ENCODE measurements around the gene TAS1R1. TPM values are rescaled to one million over a fixed set of nuclear protein-coding genes. Genes with fewer than 3 reads are reported as not detected.

TAS1R1 gene
- total RNA-seq, 1 experiment from 2014 or later: not detected

GRCh38 chr1:6547301-6547700, 7.8 kb upstream of the TAS1R1 start:
- no peaks in the 10 kb centered on the region for H3K27me3 ChIP-seq (ENCODE audit: control insufficient read depth, insufficient read depth, low read length)
- POLR2A ChIA-PET: no interaction called here
- TF ChIP-seq SIN3A (IDR thresholded peaks at IDR 0.05; ENCODE audit: borderline replicate concordance, insufficient read depth, low read depth, low read length) (no peak), CTCF (IDR thresholded peaks at IDR 0.05) (no peak), TCF7L2 (IDR thresholded peaks at IDR 0.05; ENCODE audit: low read depth, low read length) (no peak), POLR2AphosphoS5 (IDR thresholded peaks at IDR 0.05; ENCODE audit: low read depth, low read length) (no peak), REST (IDR thresholded peaks at IDR 0.05; ENCODE audit: insufficient read depth in 1 of 2, low read depth in 2 of 2, low read length in 1 of 2) (no peak)
- ATAC-seq (no peak), DNase-seq (ENCODE audit: low read depth, low spot score) (no peak)
- CTCF ChIA-PET: no interaction called here
- no peaks in the 10 kb centered on the region for H3K4me1 ChIP-seq (ENCODE audit: control insufficient read depth, insufficient read depth, low read length)
- H3K27ac ChIP-seq (ENCODE audit: low read length): no peak overlapping the region
- H3K4me3 ChIP-seq (ENCODE audit: low read depth in 2 of 2, low read length in 2 of 2): no peak overlapping the region
- no TSS peak for BruUV-seq (replicated peaks)
- H3K9me3 ChIP-seq (ENCODE audit: control insufficient read depth, insufficient read depth, low read depth, low read length): no peaks in the 10 kb centered on the region
- H3K36me3 ChIP-seq (ENCODE audit: control insufficient read depth, insufficient read depth, low read length): peaks cover 16% of the 10 kb centered on the region
- in situ Hi-C loops (cut with HindIII; ENCODE audit: low pct_unique_long_range_greater_than_20kb, low sequenced_read_pairs) (no loop called here), intact Hi-C loops (cut with micrococcal nuclease; ENCODE audit: unreplicated experiment) (no loop called here)

GRCh38 chr1:6554031-6554906, 838 bp upstream of the TAS1R1 start, which contains the start of gene NOL9:
Gene NOL9 (minus strand): TSS chr1:6554513. CDS start chr1:6554502, 11 bp downstream.
- in situ Hi-C loops (cut with HindIII; ENCODE audit: low pct_unique_long_range_greater_than_20kb, low sequenced_read_pairs): no loop called here
- POLR2A ChIA-PET: no interaction called here

More at GRCh38 chr1:6554031-6554906, 838 bp upstream of the TAS1R1 start, which contains the start of gene NOL9:
- H3K9me3 ChIP-seq (ENCODE audit: control insufficient read depth, insufficient read depth, low read depth, low read length): no peaks in the 10 kb centered on the region
- peaks cover 12% of the 10 kb centered on the region for H3K4me1 ChIP-seq (ENCODE audit: control insufficient read depth, insufficient read depth, low read length)
- no TSS peak for BruUV-seq (replicated peaks)
- H3K36me3 ChIP-seq (ENCODE audit: control insufficient read depth, insufficient read depth, low read length): peaks cover 6% of the 10 kb centered on the region
- H3K27ac ChIP-seq (ENCODE audit: low read length): peak within 1 kb of the TSS; percentile 81
- DNase-seq (ENCODE audit: low read depth, low spot score): peak; percentile 56
- CTCF ChIA-PET: interaction anchor here (0.6 to 1.9 kb wide), 3 partner anchors 30 to 117 kb away, joined by 3 to 5 read pairs (median 4); no protein-coding TSS in a partner anchor
- intact Hi-C loops (cut with micrococcal nuclease; ENCODE audit: unreplicated experiment): no loop called here
- peak; percentile 98 for ATAC-seq
- H3K4me3 ChIP-seq (ENCODE audit: low read depth in 2 of 2, low read length in 2 of 2): peak within 1 kb of the TSS; percentile 87 to 98
- no peaks in the 10 kb centered on the region for H3K27me3 ChIP-seq (ENCODE audit: control insufficient read depth, insufficient read depth, low read length)
- TF ChIP-seq CTCF (IDR thresholded peaks at IDR 0.05) (peak; percentile 99), TCF7L2 (IDR thresholded peaks at IDR 0.05; ENCODE audit: low read depth, low read length) (no peak), POLR2AphosphoS5 (IDR thresholded peaks at IDR 0.05; ENCODE audit: low read depth, low read length) (peak; percentile 87), REST (IDR thresholded peaks at IDR 0.05; ENCODE audit: insufficient read depth in 1 of 2, low read depth in 2 of 2, low read length in 1 of 2) (0 out of 4 replicates have a peak, but pooled peaks of 1 of the 2 experiments have one; percentile 22), SIN3A (IDR thresholded peaks at IDR 0.05; ENCODE audit: borderline replicate concordance, insufficient read depth, low read depth, low read length) (peak; percentile 80; the same call in 1 of the 2 replicates)

Measured in Panc1 (cell line).